NCI-H1105 (cell line): ENCODE measurements around the gene KLHDC2.
"Not testable (repeated sequence)": the region's sequence is repeated elsewhere in the genome, so short reads cannot be mapped to it uniquely, and the experiment has no call there.

Experiments
- DNase-seq: peaks from one replicate; lab custom pipeline; 2025; lab: John Stamatoyannopoulos, UW

Gene KLHDC2

GRCh38 chr14:49778421-49778820, 10.5 kb downstream of the KLHDC2 start:
- no peak for DNase-seq

- not testable (repeated sequence) for DNase-seq
These were observed 13.1 kb downstream of the KLHDC2 start for GRCh38 chr14:49781040-49781439.

DNA sequence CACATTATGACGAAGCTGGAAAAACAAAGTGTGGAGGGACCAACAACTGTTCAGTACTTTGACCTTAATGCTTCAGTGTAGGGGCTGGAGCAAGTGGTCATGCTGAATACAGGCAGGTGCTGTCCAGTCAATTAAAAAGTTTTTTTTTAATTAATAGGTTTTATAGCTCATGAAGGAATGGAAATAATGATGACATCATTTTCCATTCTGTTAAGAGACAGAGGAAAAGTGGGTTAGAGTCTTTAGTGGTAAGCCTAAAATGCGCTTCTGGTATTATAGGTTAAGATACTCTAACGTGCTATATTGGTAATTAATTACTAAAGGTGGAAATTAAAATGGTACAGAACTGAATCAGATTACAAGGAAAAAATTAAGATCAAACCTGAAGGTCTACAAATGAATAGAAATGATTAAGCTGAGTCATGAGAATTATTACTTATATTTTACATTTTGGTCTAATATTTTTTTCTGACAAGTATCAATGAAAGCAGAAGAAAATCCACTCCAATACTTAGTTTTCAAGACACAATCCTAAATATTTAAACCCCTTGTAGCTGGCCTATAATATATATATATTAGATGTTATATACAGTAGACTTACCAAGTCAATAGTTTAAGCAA, 15.6 kb downstream of the KLHDC2 start:
- no peak for DNase-seq

DNA sequence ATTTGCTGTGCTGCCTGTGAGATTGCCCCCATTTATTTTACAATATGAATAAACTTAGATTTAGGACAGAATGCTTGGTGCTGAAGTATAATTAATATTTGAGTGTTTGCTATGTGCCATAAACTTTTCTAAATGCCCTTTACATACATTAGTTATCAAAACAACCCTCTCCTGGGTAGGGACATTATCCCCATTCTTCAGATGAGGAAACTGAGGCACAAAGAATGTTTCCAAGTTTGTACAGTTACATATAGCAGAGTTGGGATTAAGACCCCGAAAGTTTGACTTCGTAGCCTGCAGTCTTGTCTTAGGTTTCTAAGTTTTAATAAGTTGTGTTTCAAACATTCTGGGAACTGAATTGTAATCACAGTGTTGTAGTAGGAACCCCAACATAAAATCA, 18.4 kb downstream of the KLHDC2 start:
- no peak for DNase-seq

DNA sequence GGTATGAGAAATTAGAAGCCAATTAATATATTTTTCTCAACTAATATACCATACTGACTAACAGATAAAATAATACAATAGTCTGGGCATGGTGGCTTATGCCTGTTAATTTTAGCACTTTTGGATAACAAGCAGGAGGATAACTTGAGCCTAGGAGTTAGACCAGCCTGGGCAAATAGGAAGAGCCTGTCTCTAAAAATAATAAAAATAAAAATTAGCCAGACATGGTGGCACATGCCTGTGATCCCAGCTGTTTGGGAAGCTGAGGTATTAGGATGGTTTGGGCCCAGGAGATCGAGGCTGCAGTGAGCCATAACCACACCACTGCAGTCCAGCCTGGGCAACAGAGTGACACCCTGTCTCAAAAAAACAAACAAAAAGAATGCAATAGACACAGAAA, 24.7 kb downstream of the KLHDC2 start:
- DNase-seq: no peak

GRCh38 chr14:49796025-49796424, 28.1 kb downstream of the KLHDC2 start:
- DNase-seq: no peak

DNA sequence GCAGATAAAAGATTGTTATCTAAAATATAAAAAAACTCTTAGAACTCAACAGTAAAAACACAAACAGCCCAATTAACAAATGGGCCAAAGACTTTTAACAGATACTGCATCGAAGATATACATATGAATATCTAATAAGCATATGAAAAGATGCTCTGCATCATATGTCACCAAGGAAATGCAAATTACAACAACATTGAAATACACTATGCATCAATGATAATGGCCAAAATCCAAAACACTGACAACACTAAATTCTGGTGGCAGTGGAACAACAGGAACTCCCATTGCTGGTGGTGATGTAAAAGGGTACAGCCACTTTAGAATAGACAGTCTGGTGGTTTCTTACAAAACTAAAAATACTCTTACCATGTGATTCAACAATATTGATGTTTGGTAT, 40.8 kb downstream of the KLHDC2 start:
- no peak for DNase-seq

- not testable (repeated sequence) for DNase-seq
These were observed 48.2 kb downstream of the KLHDC2 start for GRCh38 chr14:49816118-49816517.

DNA sequence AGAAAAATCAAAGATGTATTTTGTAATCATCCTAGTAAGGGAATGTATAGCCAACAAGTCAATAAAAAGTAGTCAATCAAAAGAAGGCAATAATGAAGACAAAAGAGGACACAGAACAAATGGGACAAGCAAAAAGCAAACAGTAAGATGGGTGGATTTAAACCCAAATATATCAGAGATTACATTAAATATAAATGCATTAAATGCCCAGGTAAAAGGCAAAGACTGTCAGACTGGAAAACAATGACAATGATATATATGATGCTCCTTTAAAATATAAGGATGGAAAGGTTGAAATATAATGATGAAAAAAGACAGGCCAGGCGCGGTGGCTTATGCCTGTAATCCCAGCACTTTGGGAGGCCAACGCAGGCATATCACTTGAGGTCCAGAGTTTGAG, 48.9 kb downstream of the KLHDC2 start:
- DNase-seq: no peak

DNA sequence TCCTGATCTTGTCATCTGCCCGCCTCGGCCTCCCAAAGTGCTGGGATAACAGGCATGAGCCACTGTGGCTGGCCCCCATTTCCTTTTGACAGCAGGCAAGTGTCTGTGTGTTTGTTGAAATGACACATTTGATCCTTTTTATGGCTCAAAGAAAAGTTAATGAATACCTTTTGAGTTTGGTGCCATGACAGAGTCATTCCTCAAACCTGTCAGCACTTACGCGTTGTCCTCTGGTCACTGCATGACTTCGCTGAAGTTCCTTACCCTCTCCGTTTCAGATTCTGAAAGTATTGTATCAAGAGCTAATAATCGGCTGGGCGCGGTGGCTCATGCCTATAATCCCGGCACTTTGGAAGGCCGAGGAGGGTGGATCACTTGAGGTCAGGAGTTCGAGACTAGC, 52.2 kb downstream of the KLHDC2 start:
- DNase-seq: no peak

DNA sequence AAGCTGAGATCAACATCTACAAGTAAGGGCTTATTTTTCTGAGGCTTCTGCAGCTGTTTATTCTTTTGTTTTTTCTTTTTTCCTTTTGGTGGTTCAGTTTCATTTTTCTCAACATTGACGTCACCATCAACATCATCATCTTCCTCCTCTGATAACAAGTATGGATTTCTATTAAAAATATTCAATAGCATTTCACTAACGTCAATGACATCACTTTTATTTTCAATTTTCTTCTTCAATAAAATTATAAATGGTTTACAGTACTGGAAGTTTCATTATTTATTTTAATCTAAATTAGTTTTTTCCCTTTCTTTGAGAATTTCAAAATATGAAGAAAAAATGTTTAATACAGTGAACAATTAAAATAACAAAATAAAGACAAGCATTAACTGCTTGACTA, 60.7 kb downstream of the KLHDC2 start:
- DNase-seq: no peak
